ENCODE data around the gene POMGNT2.
"Not testable (repeated sequence)": the region's sequence is repeated elsewhere in the genome, so short reads cannot be mapped to it uniquely, and the experiment has no call there.

The POMGNT2 gene

DNA sequence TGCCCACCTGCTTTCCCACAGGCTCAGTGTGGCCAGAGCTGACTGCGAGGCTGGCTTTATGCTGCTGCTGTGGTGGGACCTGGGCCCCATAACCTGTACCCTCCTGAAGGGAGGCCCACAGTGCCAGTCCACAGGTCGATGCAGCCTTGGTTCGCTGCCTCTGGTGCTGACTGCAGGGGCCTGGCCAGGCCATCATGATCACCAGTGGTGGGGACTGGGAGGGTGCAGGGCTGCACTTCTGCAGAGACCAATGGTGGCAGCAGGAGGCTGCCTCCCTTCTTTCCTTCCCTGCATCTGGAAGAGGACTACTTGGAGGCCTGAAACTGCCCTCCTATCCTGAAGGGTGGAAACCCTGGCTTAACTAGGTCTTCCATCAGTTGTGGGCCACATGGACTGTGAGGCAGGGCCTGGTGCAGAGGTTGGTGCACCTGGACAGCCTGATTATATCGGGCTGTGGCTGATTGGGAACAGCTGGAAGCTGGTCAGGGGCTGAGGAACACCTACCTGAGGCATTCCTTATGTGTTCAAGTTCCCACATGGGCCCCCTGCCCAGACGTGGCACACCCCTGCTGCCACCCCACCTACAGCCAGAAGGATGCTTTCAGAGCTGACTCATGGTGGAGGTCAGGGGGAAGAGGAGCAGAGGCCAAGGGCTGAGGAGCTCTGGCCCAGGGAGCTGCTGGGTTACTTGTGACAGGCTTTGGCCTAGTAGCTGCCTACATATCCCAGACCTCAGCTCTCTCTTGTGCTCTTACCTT, 29.8 kb downstream of the POMGNT2 start:
- no peak for DNase-seq (ENCODE audit: low read depth in 2 of 2)

GRCh38 chr3:43074901-43075689, 30.8 kb downstream of the POMGNT2 start:
- DNase-seq (ENCODE audit: low read depth in 2 of 2): no peak

DNA sequence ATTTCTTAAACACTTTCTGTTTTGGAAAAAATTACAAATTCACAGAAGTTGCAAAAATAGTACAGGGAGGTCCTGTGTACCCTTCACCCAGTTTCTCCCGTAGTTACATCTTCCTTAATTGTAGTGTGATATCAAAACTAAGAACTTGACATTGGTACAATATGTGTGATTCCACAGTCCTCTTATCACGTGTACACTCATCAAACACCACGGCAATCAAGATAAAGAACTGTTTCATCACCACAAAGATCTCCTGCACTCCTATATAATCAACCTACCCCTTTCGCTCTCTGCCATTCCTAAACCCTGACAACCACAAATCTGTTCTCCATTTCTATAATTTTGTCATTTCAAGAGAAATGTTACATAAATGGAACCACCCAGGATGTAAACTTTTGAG, 31.4 kb downstream of the POMGNT2 start:
- no peak for DNase-seq (ENCODE audit: low read depth in 2 of 2)

GRCh38 chr3:43073836-43074220, 32.1 kb downstream of the POMGNT2 start:
- no peak for DNase-seq (ENCODE audit: low read depth in 2 of 2)

DNA sequence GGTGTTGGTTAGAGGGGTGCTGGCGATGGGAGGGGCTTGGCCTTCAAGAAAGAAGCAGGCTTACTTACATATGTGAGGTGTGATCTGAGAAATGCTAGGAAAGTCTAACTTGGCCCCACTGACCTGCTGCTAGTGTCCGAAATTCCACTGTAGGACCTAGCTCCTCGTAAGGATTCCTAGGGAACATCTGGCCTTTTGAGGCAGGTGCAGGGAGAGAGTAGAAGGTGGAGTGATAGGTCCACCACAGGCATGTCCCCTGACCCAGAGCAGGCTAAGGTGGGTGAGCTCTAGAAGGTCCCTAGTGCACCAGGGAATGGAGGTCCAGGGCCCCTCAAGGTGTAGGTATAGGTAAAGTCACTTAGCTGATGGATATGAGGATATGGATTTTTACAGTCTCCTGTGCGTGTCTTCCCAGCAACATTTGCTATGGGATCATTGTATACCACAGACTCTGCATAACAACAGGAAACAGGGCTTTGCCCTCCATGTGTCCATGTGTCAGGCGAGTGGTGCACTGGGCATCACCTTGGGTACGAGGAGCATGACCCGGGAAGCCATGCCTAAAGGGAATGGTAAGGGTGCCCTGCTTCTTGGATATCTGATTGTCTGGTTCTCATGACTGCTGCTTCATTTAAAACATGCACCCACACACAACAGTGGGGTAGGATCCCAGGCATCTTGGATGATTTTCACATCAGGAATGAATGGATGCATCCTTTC, 32.6 kb downstream of the POMGNT2 start:
- DNase-seq (ENCODE audit: low read depth in 2 of 2): no peak

- DNase-seq (ENCODE audit: low read depth in 2 of 2): no peak
These were observed 33.5 kb downstream of the POMGNT2 start for GRCh38 chr3:43072361-43072760.

DNA sequence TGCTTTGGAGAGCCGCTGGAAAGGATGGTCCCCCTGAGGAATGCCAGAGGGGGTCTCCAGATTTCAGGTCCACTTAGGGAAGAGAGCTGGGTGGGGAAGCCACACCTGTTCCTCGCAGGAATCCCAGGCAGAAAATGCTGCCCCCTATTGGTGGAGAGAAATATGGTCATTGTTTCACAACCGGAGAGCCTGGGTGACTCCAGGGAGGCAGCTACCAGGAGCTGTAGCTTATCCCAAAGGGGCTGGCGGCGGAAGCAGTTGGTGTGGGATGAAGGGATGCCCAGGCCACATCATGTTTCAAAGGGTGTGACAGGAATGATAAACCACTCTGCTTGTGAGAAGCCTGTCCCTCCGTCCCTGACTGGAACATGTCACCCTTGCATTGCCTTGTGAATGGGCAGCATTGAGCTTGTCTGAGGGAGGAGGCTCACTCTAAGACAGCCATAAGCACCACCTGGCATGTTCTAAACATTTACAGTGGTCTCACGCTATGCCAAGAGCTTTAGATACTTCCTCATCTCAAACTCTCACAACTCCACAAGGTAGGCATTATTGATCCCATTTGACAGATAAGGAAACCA, 34.5 kb downstream of the POMGNT2 start:
- no peak for DNase-seq (ENCODE audit: low read depth in 2 of 2)

GRCh38 chr3:43070670-43071069, 35.2 kb downstream of the POMGNT2 start:
- DNase-seq (ENCODE audit: low read depth in 2 of 2): not testable (repeated sequence)

DNA sequence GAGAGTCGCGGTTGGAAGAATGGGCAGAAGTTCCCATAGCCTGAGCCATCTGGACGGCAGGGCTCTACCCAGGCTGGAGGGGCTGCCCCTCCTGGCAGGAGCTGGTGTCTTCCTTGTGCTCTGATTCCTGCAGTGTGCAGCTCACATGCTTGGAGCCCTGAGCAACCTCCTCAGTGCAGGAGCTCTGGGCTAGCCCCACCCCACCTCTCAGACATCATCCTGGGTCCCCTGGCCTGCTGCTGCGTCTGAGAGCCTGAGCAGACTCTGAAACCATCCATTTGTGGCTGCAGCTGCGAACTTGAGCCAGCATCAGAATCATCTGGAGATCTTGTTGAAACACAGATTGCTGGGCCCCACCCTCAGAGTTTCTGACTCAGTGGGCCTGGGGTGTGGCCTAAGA, 42.8 kb downstream of the POMGNT2 start:
- DNase-seq (ENCODE audit: low read depth in 2 of 2): no peak

GRCh38 chr3:43062564-43063040, 43.3 kb downstream of the POMGNT2 start:
- DNase-seq (ENCODE audit: low read depth in 2 of 2): no peak

DNA sequence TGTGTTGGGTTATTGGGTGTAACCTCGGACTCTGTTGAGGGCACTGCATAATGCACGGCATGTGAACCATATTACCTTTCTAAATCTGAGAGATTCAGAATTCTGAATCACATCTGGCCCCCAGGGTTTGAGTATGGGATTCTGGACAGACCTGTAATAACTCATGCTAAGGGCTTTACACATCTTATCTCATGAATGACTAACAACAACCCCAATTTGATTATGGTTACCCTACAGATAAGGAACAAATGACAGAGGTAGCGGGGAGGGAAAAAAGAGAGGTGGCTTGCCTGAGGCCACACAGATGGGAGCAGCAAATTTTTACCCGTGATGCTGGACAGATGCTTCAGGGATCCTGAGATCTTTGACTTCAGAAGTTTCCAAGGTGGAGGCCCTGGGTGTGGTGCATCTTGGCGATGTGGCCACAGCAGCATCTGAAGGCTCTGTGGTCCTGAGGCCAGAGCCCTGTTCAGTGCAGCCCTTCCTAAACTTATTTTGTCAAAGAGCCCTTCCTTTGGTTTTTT, 43.8 kb downstream of the POMGNT2 start:
- DNase-seq (ENCODE audit: low read depth in 2 of 2): no peak

- DNase-seq (ENCODE audit: low read depth in 2 of 2): no peak
These were observed 44.6 kb downstream of the POMGNT2 start for GRCh38 chr3:43061101-43061895.

DNA sequence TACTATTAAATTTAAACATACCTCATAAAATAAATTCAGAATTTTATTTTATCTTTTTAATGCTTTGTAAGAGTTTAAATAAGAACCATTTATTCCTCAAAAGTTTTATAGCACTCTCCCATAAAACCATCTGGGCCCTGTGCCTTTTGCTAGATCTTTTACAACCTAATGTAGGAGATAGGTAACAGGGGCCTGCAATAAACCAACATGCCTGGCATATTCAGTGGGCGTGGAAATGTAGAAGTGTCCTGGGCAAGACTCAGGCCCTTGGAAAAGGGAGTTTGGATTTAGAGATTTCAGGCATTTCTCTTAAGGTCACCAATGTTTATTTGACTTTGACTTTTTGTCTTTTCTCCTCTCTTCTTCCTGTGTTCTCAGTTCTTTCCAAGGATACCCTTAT, 46.4 kb downstream of the POMGNT2 start:
- no peak for DNase-seq (ENCODE audit: low read depth in 2 of 2)

DNA sequence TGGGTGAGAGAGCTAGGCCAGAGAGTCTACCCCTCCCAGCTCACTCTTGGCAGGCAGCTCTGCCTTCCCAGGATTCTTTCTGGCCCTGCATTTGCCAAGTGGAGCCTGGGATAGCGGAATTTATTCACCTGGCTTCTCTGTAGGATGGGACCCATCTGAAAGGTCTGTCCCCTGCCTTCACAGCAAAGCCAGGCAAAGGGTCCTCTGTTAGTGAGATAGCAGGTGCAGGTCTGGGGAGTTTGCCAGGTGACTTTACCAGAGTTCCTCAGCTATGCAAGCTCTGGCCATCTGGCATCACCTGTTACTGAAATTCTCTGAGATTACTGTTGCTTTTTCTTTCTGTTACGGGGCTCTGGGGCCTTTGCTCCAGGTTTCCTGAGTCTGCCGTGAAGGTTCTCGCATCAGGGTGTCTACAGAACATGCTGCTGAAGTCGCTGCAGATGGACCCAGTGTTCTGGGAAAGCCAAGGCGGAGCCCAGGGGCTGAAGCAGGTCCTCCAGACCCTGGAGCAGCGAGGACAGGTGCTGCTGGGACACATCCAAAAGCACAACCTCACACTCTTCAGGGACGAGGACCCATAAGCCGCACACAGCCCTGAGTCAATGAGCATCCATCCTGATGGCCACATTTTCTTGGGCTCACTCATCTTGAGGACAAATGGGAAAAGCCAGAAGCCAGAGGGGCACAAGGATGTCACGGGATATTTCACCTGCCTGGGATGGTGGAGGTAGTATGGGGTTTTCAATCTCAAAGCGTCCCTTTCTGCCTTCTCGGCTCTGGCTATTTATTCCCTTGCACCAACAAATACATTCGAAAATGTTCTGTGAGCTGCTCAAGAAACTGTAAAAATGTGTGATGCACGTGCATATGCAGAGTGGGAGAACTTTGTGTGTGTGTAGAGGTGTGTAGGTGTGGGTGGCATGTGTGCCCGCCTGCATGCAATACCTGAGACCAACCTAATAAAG, 49.8 kb downstream of the POMGNT2 start:
- no peak for DNase-seq (ENCODE audit: low read depth in 2 of 2)

GRCh38 chr3:43055393-43055792, 50.5 kb downstream of the POMGNT2 start:
- no peak for DNase-seq (ENCODE audit: low read depth in 2 of 2)

DNA sequence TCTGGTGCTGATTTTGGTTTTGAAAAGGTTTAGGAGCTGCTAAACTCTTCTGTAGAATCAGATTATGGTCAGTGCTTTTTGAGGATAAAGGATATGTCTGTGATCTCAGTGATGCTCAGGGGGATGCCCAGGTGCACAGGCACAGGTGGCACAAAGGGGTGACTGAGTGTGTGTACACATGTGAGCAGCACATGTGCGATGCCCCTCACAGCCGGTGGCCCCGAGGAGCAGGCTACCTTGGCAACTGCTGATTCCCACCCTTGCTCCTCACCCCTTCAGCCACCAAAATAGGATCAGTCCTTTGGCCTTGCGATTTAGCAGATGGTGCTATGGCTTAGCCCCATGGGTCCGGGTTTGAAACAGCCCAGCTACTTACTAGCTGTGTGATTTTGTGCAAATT, 51.1 kb downstream of the POMGNT2 start:
- no peak for DNase-seq (ENCODE audit: low read depth in 2 of 2)

DNA sequence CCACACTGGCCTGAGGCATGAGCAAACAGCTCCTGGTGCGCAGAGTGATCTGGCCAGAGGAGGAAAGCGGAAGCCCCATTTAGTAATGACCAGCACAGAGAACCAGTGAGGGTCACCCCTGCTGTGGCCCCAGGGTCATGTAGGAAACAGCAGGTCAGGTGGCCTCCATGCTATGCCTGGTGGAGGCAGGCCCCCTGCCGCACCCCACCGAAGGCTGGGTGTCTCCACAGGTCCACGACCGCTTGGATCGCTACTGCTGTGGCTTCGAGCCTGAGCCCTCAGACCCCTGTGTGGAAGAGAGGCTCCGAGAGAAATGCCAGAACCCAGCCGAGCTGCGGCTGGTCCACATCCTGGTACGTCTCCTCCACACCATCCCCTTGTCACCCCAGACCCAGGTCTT, 52.6 kb downstream of the POMGNT2 start:
- DNase-seq (ENCODE audit: low read depth in 2 of 2): no peak

- DNase-seq (ENCODE audit: low read depth in 2 of 2): no peak
These were observed 57.4 kb downstream of the POMGNT2 start for GRCh38 chr3:43048470-43048869.

- no peak for DNase-seq (ENCODE audit: low read depth in 2 of 2)
These were observed 59.3 kb downstream of the POMGNT2 start for GRCh38 chr3:43046583-43046982.

DNA sequence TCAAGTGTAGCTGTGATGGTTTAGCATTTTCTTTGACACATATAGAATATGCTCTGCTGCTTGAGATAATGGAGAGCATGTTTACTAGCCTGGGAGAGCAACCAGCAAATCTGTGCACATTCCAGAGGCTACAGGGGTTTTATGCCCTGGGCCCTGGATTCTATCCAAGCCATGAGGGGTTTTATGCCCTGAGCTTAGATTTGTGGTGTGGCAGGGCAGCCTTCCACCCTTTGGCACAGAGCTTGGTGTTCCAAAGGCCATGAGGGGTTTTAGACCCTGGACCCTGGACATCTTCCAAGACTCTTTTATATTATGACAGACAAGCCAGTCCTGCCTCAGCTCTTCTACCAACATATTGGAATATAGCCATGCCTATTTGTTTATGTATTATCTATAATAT, 60.8 kb downstream of the POMGNT2 start:
- not testable (repeated sequence) for DNase-seq (ENCODE audit: low read depth in 2 of 2)
